ENCODE data around the gene EPHA3.

The EPHA3 gene

GRCh38 chr3:89171687-89172545, 64.5 kb downstream of the EPHA3 start:
- no peak for TF ChIP-seq CTCF (IDR thresholded peaks at IDR 0.05; ENCODE audit: poor library complexity, severe bottlenecking)
- H3K9me3 ChIP-seq (ENCODE audit: severe bottlenecking), result no peaks in the 10 kb centered on the region
- H3K36me3 ChIP-seq (ENCODE audit: low read depth), result no peaks in the 10 kb centered on the region
- no peaks in the 10 kb centered on the region for H3K4me1 ChIP-seq (ENCODE audit: insufficient read depth, poor library complexity, severe bottlenecking)
- H3K4me3 ChIP-seq (ENCODE audit: severe bottlenecking), result no peak overlapping the region
- no peak overlapping the region for H3K27ac ChIP-seq (ENCODE audit: poor library complexity, severe bottlenecking)
- H3K27me3 ChIP-seq (ENCODE audit: insufficient read depth, poor library complexity, severe bottlenecking), result no peaks in the 10 kb centered on the region
- DNase-seq (ENCODE audit: low spot score) (no peak), ATAC-seq (ENCODE audit: low read depth) (no peak)

- no peak for TF ChIP-seq CTCF (IDR thresholded peaks at IDR 0.05; ENCODE audit: poor library complexity, severe bottlenecking)
- ATAC-seq (ENCODE audit: low read depth), result no peak
- H3K27ac ChIP-seq (ENCODE audit: poor library complexity, severe bottlenecking), result no peak overlapping the region
Observed at GRCh38 chr3:89173546-89173945, 66.1 kb downstream of the EPHA3 start.

GRCh38 chr3:89179355-89180001, 72.1 kb downstream of the EPHA3 start:
- H3K4me1 ChIP-seq (ENCODE audit: insufficient read depth, poor library complexity, severe bottlenecking), result peaks cover 17% of the 10 kb centered on the region
- no peaks in the 10 kb centered on the region for H3K36me3 ChIP-seq (ENCODE audit: low read depth)
- no peak for DNase-seq (ENCODE audit: low spot score)
- no peak overlapping the region for H3K4me3 ChIP-seq (ENCODE audit: severe bottlenecking)
- peak; percentile 69 for ATAC-seq (ENCODE audit: low read depth)
- H3K9me3 ChIP-seq (ENCODE audit: severe bottlenecking), result no peaks in the 10 kb centered on the region
- no peaks in the 10 kb centered on the region for H3K27me3 ChIP-seq (ENCODE audit: insufficient read depth, poor library complexity, severe bottlenecking)
- no peak overlapping the region for H3K27ac ChIP-seq (ENCODE audit: poor library complexity, severe bottlenecking)
- no peak for TF ChIP-seq CTCF (IDR thresholded peaks at IDR 0.05; ENCODE audit: poor library complexity, severe bottlenecking)

More at GRCh38 chr3:89173546-89173945, 66.1 kb downstream of the EPHA3 start:
- Histone ChIP-seq H3K36me3 (ENCODE audit: low read depth) (no peaks in the 10 kb centered on the region), H3K9me3 (ENCODE audit: severe bottlenecking) (no peaks in the 10 kb centered on the region), H3K4me1 (ENCODE audit: insufficient read depth, poor library complexity, severe bottlenecking) (no peaks in the 10 kb centered on the region), H3K4me3 (ENCODE audit: severe bottlenecking) (no peak overlapping the region), H3K27me3 (ENCODE audit: insufficient read depth, poor library complexity, severe bottlenecking) (no peaks in the 10 kb centered on the region)
- no peak for DNase-seq (ENCODE audit: low spot score)

- Histone ChIP-seq H3K36me3 (ENCODE audit: low read depth) (no peaks in the 10 kb centered on the region), H3K4me3 (ENCODE audit: severe bottlenecking) (no peak overlapping the region), H3K9me3 (ENCODE audit: severe bottlenecking) (no peaks in the 10 kb centered on the region), H3K27me3 (ENCODE audit: insufficient read depth, poor library complexity, severe bottlenecking) (no peaks in the 10 kb centered on the region), H3K27ac (ENCODE audit: poor library complexity, severe bottlenecking) (no peak overlapping the region), H3K4me1 (ENCODE audit: insufficient read depth, poor library complexity, severe bottlenecking) (peaks cover 17% of the 10 kb centered on the region)
- DNase-seq (ENCODE audit: low spot score) (no peak), ATAC-seq (ENCODE audit: low read depth) (no peak)
- no peak for TF ChIP-seq CTCF (IDR thresholded peaks at IDR 0.05; ENCODE audit: poor library complexity, severe bottlenecking)
Observed at GRCh38 chr3:89180334-89180733, 72.9 kb downstream of the EPHA3 start.
